ENCODE measurements around the gene NOTCH4. TPM values are rescaled to one million over a fixed set of nuclear protein-coding genes. Genes with fewer than 3 reads are reported as not detected.

Gene NOTCH4
- total and polyA plus RNA-seq, 9 of the 15 experiments (the other 6 are each of a cell fraction or from before 2014, with no cell fraction given) = 0.24 to 4.3 (median 1.7) TPM

- peak in 1 of 3 experiments; percentile 82; a peak in 2 of 6 replicates for TF ChIP-seq ZBTB11 (CRISPR knock-in tag; IDR thresholded peaks at IDR 0.05)
- no peak for TF ChIP-seq HEY1 (CRISPR knock-in tag; IDR thresholded peaks at IDR 0.05; ENCODE audit: borderline replicate concordance)
- TF ChIP-seq TAF15 (IDR thresholded peaks at IDR 0.05; ENCODE audit: low read depth, low read length) = no peak
- TF ChIP-seq NCOA4 (IDR thresholded peaks at IDR 0.05; ENCODE audit: partially characterized antibody) = no peak
- TF ChIP-seq KAT8 (IDR thresholded peaks at IDR 0.05; ENCODE audit: low read depth) = no peak
- TF ChIP-seq DEAF1 (CRISPR knock-in tag; IDR thresholded peaks at IDR 0.05) = 0 out of 2 replicates have a peak, but pooled peaks have one; percentile 26
- TF ChIP-seq MAX (CRISPR knock-in tag; IDR thresholded peaks at IDR 0.05) = 0 out of 2 replicates have a peak, but pooled peaks have one; percentile 11
- no peak for TF ChIP-seq NR2C1 (IDR thresholded peaks at IDR 0.05)
- no peak; the same call in 1 of the 2 replicates for TF ChIP-seq NR2C1 (tag; IDR thresholded peaks at IDR 0.05)
- TF ChIP-seq ETV6 (IDR thresholded peaks at IDR 0.05; ENCODE audit: borderline replicate concordance in 1 of 2, low read depth in 2 of 2, low read length in 1 of 2) = 0 out of 4 replicates have a peak, but pooled peaks of 1 of the 2 experiments have one; percentile 40
- no peak for TF ChIP-seq ETV6 (CRISPR knock-in tag; IDR thresholded peaks at IDR 0.05; ENCODE audit: borderline replicate concordance)
- TF ChIP-seq ZNF316 (IDR thresholded peaks at IDR 0.05) = no peak
- no peak for TF ChIP-seq CREBBP (IDR thresholded peaks at IDR 0.05; ENCODE audit: low read depth, low read length)
- no peak for TF ChIP-seq U2AF1 (optimal IDR thresholded peaks at IDR 0.05; ENCODE audit: low read depth, low read length)
- TF ChIP-seq NUFIP1 (IDR thresholded peaks at IDR 0.05; ENCODE audit: partially characterized antibody) = no peak
- peak; percentile 76 to 95; a peak in 3 of 4 replicates for TF ChIP-seq RCOR1 (IDR thresholded peaks at IDR 0.05; ENCODE audit: borderline replicate concordance in 1 of 2, low read depth in 2 of 2, low read length in 2 of 2)
- TF ChIP-seq STAT6 (CRISPR knock-in tag; IDR thresholded peaks at IDR 0.05) = no peak
- TF ChIP-seq E2F6 (IDR thresholded peaks at IDR 0.05; ENCODE audit: borderline replicate concordance in 1 of 2, extremely low read depth in 1 of 2, insufficient read depth in 1 of 2, insufficient read length in 1 of 2, low read depth in 1 of 2, low read length in 1 of 2, poor library complexity in 1 of 2, severe bottlenecking in 1 of 2) = no peak
Measured at GRCh38 chr6:32167761-32168262, 56.1 kb downstream of the NOTCH4 start (continued).

Data from K562 (cell line).